Measurements from ENCODE around the gene TRAF2. TPM values are rescaled to one million over a fixed set of nuclear protein-coding genes. Genes with fewer than 3 reads are reported as not detected.

Gene TRAF2
- polyA plus RNA-seq, 6 donors from 2014 or later, result 13.2 to 29.9 (median 18.4) TPM

DNA sequence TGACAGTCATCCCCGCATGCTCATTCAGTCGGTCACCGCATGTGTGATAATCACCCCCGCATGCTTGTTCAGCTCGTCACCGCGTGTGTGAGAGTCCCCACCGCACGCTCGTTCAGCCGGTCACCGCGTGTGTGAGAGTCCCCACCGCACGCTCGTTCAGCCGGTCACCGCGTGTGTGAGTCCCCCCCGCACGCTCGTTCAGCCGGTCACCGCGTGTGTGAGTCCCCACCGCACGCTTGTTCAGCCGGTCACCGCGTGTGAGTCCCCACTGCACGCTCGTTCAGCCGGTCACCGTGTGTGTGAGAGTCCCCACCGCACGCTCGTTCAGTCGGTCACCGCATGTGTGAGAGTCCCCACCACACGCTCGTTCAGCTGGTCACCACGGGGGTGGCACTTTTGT lies 3.5 kb downstream of the TRAF2 start:
- Mint-ChIP-seq H3K27ac (peak overlapping the region in 1 of 6 donors; percentile 85), H3K4me3 (peak overlapping the region in 3 of 8 donors; percentile 33 to 50 (median 35)), H3K27me3 (no peaks in the 10 kb centered on the region), H3K9me3 (no peaks in the 10 kb centered on the region), H3K36me3 (peaks cover 0 to 5% of the 10 kb centered on the region in 2 donors), H3K4me1 (peaks cover 22 to 51% (median 31%) of the 10 kb centered on the region in 3 donors)
- DNase-seq (no peak), ATAC-seq (ENCODE audit: low read depth in 2 of 2) (no peak)

DNA sequence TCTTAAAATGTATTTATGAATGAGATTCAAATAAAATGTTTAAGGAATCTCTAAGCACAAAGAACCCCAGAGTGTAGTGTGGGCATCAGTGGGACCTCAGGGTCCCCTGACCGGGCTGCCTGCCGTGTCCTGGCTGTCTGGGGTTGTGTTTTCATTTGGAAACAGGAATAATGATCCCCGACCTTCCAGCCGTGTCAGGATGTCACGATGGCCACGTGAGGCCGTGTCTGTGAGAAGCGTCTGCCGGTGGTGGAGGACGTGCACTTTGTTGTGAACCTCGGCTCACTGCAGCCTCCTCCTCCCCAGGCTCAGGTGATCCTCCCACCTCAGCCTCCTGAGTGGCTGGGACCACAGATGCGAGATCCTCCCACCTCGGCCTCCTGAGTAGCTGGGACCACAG lies 4.3 kb downstream of the TRAF2 start:
- Mint-ChIP-seq H3K36me3 (peaks cover 0 to 5% of the 10 kb centered on the region in 2 donors), H3K4me3 (no peak overlapping the region), H3K27me3 (no peaks in the 10 kb centered on the region), H3K4me1 (peaks cover 26 to 50% (median 36%) of the 10 kb centered on the region in 3 donors), H3K27ac (no peak overlapping the region), H3K9me3 (no peaks in the 10 kb centered on the region)
- DNase-seq (no peak), ATAC-seq (ENCODE audit: low read depth in 2 of 2) (no peak)

DNA sequence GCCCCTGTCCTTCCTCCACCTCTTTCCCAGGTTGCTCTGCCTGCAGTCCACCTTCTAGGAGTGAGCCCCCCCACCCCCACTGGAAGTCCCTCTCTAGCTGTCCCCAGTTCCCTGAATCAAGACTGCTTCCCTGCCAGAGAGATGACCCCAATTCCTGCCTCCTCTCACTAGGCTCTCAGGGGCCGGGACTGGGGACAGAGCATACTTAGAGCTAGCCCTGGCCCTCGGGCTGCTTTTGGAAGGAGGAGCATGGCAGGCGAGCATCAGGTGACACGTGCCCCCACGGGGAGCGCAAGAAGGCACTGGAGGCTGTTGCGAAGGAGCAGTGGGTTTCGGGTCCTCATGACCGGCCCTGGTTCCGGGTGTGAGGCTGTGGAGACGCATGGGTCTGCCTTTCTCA lies 9.7 kb downstream of the TRAF2 start:
- no peaks in the 10 kb centered on the region for H3K9me3 Mint-ChIP-seq
- H3K4me1 Mint-ChIP-seq, result peaks cover 25 to 37% (median 31%) of the 10 kb centered on the region in 3 donors
- H3K27ac Mint-ChIP-seq, result peak overlapping the region in 2 of 6 donors; percentile 49 to 76
- ATAC-seq (ENCODE audit: low read depth in 2 of 2), result no peak
- H3K4me3 Mint-ChIP-seq, result peak overlapping the region in 1 of 8 donors; percentile 70
- no peak for DNase-seq
- H3K27me3 Mint-ChIP-seq, result no peaks in the 10 kb centered on the region
- peaks cover 5 to 13% of the 10 kb centered on the region in 2 donors for H3K36me3 Mint-ChIP-seq

DNA sequence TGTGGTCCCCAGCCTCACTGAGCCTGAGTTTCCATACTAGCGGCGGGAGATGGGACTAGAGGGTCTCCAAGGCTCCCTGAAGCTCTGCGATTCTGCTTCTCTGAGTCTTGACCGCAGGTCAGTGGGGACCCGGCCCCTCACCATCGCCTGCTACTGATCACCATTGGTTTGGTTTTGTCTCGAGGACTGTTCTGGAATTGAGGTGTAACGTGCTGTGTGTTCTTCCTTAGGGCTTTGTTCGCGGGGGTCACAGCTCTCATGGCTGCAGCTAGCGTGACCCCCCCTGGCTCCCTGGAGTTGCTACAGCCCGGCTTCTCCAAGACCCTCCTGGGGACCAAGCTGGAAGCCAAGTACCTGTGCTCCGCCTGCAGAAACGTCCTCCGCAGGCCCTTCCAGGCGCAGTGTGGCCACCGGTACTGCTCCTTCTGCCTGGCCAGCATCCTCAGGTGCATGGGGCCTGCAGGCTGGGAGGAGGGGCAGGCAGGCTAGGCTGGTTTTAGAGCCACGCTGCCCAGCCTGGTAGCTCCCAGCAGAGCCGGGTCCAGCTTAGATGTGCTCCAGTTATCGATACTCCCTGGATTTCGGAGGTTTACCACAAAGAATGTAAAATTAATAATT lies 12.3 kb downstream of the TRAF2 start:
- no peak for ATAC-seq (ENCODE audit: low read depth in 2 of 2)
- no peaks in the 10 kb centered on the region for H3K9me3 Mint-ChIP-seq
- no peaks in the 10 kb centered on the region for H3K27me3 Mint-ChIP-seq
- no peak overlapping the region for H3K4me3 Mint-ChIP-seq
- peaks cover 5 to 13% of the 10 kb centered on the region in 2 donors for H3K36me3 Mint-ChIP-seq
- H3K4me1 Mint-ChIP-seq, result peaks cover 31 to 51% (median 45%) of the 10 kb centered on the region in 3 donors
- H3K27ac Mint-ChIP-seq, result no peak overlapping the region
- DNase-seq, result no peak

DNA sequence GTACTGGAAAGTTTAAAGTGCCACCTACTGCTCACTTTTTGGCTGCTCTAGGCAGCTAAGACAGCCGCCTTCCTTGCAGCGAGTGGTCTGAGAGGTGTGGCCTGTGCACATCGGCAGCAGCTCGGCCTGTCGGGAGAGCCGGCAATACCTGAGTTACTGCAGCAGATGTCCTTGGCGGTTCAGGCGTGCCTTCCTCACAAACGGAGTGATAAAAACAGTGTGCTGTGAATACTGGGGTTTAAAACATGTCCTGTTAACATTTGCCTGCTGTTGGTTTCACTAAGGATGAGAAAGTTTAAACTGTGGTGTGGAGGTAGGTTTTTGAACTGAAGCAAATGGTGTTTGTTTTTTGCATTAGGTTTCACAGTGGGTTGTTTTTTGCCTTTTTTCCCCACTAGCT lies 12.9 kb downstream of the TRAF2 start:
- Mint-ChIP-seq H3K36me3 (peaks cover 5 to 12% of the 10 kb centered on the region in 2 donors), H3K27me3 (no peaks in the 10 kb centered on the region), H3K4me3 (no peak overlapping the region), H3K27ac (peak overlapping the region in 2 of 6 donors; percentile 63 to 79), H3K4me1 (peaks cover 29 to 51% (median 43%) of the 10 kb centered on the region in 3 donors), H3K9me3 (no peaks in the 10 kb centered on the region)
- ATAC-seq (ENCODE audit: low read depth in 2 of 2), result no peak
- DNase-seq, result no peak

DNA sequence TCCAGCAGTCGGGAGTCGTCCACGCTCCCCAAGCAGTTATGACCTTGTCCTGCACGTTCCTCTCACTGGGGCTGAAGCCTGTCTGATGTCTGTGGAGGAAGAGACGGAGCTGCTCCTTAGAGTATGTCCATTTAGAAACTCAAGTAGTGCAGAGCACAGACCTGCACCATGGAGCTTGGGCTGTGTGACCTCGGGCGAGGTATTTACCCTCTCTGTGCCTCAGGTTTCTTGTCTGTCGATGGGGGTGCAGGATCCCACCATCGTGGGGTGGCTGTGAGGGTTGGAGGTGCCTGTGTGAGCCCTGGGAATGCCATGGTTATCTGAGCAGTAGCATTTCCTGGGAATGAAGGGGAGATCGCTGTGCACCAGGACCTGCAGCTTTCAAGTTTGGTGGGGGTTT lies 14.2 kb downstream of the TRAF2 start:
- no peak for ATAC-seq (ENCODE audit: low read depth in 2 of 2)
- Mint-ChIP-seq H3K27ac (peak overlapping the region; percentile 38 to 97 (median 90)), H3K36me3 (peaks cover 5 to 7% of the 10 kb centered on the region in 2 donors), H3K27me3 (no peaks in the 10 kb centered on the region), H3K9me3 (no peaks in the 10 kb centered on the region), H3K4me3 (no peak overlapping the region), H3K4me1 (peaks cover 18 to 43% (median 31%) of the 10 kb centered on the region in 3 donors)
- DNase-seq, result no peak

DNA sequence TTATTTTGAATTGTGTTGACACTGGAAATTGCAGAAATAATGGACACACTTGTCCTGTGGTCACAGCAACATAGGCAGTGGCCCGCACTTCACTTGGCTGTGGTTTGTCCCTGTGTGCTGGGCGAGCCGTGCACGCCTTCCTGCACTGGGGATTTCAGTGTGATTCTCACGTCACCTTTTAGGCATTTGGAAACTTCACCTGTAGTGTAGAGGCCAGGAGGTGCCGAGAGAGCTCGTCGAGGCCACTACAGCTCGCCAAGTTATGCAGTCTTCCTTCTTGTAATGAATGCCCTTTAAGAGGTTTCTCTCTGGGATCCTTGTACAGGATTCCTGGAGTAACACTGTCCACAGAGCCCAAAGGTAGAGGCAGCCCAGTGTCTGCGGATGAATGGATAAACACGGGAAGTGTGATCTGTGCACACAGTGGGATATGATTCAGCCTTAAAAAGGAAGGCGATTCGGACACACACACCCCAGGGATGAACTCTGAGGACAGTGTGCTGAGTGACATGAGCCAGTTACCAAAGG lies 14.7 kb downstream of the TRAF2 start:
- ATAC-seq (ENCODE audit: low read depth in 2 of 2), result no peak
- Mint-ChIP-seq H3K36me3 (peaks cover 5 to 7% of the 10 kb centered on the region in 2 donors), H3K27me3 (no peaks in the 10 kb centered on the region), H3K4me1 (peaks cover 19 to 43% (median 28%) of the 10 kb centered on the region in 3 donors), H3K27ac (peak overlapping the region; percentile 88 to 98 (median 94)), H3K9me3 (no peaks in the 10 kb centered on the region), H3K4me3 (peak overlapping the region in 3 of 8 donors; percentile 20 to 54 (median 52))
- no peak for DNase-seq

DNA sequence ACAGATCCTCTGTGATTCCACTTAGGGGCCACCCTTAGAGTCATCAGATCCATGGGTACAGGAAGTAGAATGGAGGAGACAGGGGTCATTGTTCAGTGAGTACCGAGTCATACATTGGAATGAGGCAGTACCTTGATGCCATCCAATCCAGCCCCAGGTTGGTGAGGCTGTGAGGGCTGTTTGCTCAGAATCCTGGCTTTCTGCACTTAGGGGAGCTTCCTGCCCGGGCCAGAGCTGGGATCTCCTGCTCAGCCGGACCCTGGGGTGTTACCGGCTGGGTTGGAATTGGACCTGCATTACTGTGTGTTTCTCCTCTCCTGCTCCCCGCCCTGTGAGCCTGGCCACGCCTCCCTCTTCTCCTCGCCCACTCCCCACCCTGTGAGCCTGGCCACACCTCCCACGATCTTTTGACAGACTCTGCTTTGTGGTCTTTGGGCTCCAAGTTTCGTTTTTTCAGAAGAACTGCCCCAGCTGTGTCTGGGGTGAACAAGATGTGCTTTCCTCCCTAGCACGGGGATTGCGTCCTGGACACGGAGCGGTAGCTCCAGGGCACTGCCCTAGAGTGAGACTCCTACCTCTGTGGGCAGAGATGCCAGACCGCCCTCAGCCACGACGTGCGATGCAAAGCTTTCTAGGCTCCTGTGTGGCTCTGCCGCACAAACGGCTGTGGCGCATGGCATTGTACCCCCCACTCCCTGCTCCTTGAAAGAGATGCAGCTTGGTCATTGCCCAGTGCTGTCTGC lies 15.4 kb downstream of the TRAF2 start:
- ATAC-seq (ENCODE audit: low read depth in 2 of 2) (peak; percentile 50 to 57), DNase-seq (peak; percentile 25)
- Mint-ChIP-seq H3K36me3 (peaks cover 5 to 7% of the 10 kb centered on the region in 2 donors), H3K27ac (peak overlapping the region; percentile 92 to 98 (median 94)), H3K4me1 (peaks cover 22 to 45% (median 27%) of the 10 kb centered on the region in 3 donors), H3K9me3 (no peaks in the 10 kb centered on the region), H3K4me3 (peak overlapping the region in 6 of 8 donors; percentile 39 to 75 (median 57)), H3K27me3 (no peaks in the 10 kb centered on the region)

DNA sequence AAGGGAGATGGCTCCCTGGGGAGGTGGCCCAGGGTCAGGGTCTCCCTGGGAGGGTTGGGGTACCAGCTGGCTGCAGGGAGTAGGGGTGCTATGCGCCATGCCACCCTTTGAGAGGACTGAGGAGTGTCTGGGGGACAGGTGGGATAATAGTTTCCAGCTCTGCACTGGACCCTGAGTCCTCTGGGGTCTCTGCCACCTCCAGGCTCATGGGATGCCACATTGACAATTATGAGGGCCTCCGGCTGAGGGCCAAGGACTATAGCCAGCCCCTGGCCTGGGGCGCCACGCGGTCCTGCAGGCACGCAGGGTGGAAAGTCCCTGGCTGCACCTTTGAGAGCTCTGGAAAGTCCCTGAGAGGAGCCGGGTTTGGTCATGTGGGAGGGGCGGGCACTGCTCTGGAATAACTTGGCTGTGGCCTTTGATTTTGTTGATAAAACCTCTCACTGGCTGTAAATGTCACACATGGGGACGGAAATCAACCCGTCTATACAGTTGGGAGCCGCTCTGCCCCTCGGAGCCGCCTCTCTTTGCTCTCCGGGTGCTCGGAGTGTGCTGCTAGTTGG lies 16.0 kb downstream of the TRAF2 start:
- no peaks in the 10 kb centered on the region for H3K9me3 Mint-ChIP-seq
- peaks cover 20 to 40% (median 27%) of the 10 kb centered on the region in 3 donors for H3K4me1 Mint-ChIP-seq
- H3K27me3 Mint-ChIP-seq, result no peaks in the 10 kb centered on the region
- H3K36me3 Mint-ChIP-seq, result peaks cover 5 to 7% of the 10 kb centered on the region in 2 donors
- H3K27ac Mint-ChIP-seq, result peak overlapping the region; percentile 92 to 98 (median 94)
- DNase-seq (peak; percentile 54), ATAC-seq (ENCODE audit: low read depth in 2 of 2) (peak; percentile 96 to 97)
- H3K4me3 Mint-ChIP-seq, result peak overlapping the region in 6 of 8 donors; percentile 32 to 75 (median 62)

DNA sequence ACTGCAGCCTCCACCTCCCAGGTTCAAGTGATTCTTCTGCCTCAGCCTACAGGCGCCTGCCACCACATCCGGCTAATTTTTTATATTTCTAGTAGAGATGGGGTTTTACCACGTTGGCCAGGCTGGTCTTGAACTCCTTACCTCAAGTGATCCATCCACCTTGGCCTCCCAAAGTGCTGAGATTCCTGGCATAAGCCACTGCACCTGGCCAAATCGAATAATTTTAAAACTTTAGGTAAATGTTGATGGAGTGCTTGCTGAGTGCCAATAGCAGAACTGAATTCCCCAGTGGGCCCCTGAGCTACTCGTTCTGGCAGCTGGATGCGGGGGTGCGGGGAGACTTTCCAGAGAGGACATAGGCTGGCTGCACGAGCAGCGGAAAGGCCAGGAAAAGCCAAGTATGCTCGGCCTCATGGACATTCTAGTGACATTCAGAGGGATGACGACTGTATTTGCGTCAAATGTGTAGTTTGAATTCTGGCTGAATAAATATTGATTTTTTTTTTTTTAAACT lies 16.8 kb downstream of the TRAF2 start:
- peaks cover 20 to 43% (median 27%) of the 10 kb centered on the region in 3 donors for H3K4me1 Mint-ChIP-seq
- peaks cover 5 to 7% of the 10 kb centered on the region in 2 donors for H3K36me3 Mint-ChIP-seq
- H3K27me3 Mint-ChIP-seq, result no peaks in the 10 kb centered on the region
- peak overlapping the region in 5 of 6 donors; percentile 47 to 97 (median 92) for H3K27ac Mint-ChIP-seq
- H3K9me3 Mint-ChIP-seq, result no peaks in the 10 kb centered on the region
- DNase-seq (no peak), ATAC-seq (ENCODE audit: low read depth in 2 of 2) (no peak)
- H3K4me3 Mint-ChIP-seq, result peak overlapping the region in 2 of 8 donors; percentile 19 to 44

DNA sequence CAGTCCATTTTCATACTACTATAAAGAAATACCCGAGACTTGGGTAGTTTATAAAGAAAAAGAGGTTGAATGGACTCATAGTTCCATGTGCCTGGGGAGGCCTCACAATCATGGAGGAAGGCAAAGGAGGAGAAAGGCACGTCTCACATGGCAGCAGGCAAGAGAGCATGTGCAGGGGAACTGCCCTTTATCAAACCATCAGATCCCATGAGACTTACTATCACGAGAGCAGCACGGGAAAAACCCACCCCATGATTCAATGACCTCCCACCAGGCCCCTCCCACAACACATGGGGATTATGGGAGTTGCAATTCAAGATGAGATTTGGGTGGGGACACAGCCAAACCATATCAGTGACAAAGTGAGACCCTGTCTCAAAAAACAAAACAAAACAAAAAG lies 19.9 kb downstream of the TRAF2 start:
- H3K9me3 Mint-ChIP-seq, result no peaks in the 10 kb centered on the region
- ATAC-seq (ENCODE audit: low read depth in 2 of 2) (no peak), DNase-seq (no peak)
- H3K4me3 Mint-ChIP-seq, result peak overlapping the region in 1 of 8 donors; percentile 37
- H3K27ac Mint-ChIP-seq, result no peak overlapping the region
- no peaks in the 10 kb centered on the region for H3K27me3 Mint-ChIP-seq
- H3K4me1 Mint-ChIP-seq, result peaks cover 15 to 35% (median 21%) of the 10 kb centered on the region in 3 donors
- H3K36me3 Mint-ChIP-seq, result no peaks in the 10 kb centered on the region

DNA sequence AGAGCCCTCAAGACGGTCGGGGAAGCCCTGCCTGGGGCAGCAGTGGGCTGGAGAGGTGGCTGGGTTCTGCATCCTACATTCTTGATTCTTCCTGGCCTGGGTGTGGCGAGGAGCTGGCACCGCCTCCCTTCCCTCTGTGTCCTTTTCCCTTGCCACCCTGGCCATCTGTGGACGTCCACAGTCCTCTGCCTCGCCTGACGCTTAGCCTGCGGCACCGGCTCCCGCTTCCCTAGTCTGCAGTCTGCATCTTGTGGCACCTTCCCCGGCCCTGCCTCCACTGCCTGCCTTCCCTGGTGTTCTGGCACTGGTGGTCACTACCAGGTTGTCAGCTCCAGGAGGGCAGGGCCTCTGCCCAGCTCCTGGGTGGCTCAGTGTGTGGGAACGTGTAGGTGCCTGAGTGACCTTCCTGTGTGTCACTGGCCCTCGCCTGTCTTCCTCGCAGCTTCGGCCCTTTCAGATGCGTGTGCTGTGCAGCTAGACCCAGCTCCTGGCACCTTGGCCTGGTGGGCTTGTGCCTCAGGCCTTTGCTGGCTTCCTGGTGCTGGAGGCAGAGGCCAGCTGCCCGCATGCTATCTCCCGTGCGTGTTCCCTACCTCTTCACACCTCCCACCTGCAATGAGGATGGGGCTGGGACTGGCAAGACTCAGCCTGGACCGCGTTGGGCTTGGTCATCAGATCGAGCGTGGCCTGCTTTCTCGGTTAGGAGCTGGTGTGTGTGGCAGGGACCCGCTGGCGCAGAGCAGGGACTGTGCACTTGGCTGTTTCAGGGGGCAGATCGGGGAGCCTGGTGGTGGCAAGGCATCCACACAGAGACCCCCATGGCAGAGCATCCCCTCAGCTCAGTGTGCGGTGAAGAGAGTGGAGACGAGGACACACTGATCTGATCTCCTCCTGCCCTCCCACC lies 20.9 kb downstream of the TRAF2 start:
- no peaks in the 10 kb centered on the region for H3K27me3 Mint-ChIP-seq
- no peaks in the 10 kb centered on the region for H3K9me3 Mint-ChIP-seq
- ATAC-seq (ENCODE audit: low read depth in 2 of 2) (no peak), DNase-seq (no peak)
- H3K4me1 Mint-ChIP-seq, result peaks cover 8 to 25% (median 11%) of the 10 kb centered on the region in 3 donors
- H3K36me3 Mint-ChIP-seq, result no peaks in the 10 kb centered on the region
- H3K4me3 Mint-ChIP-seq, result peak overlapping the region in 1 of 8 donors; percentile 50
- H3K27ac Mint-ChIP-seq, result peak overlapping the region in 4 of 6 donors; percentile 29 to 92 (median 61)

All from naive B cell (primary cell).